HepG2 (cell line): ENCODE results near the gene PLSCR3. TPM values are rescaled to one million over a fixed set of nuclear protein-coding genes. Genes with fewer than 3 reads are reported as not detected.

ENCODE experiments used
- ATAC-seq: fragments of 200-7000 bp; cut with Tn5 transposase; 3 replicates; pipeline ENCODE4 v1.9.1; 2020; ENCODE audit warnings: mild to moderate bottlenecking, moderate library complexity
- BruUV-seq: library from RNA; stranded (reverse); fragments of 400-500 nt; replicated peaks from 2 replicates; lab custom pipeline; 2021; lab: Mats Ljungman, UMichigan
- CTCF ChIA-PET: fragments of 300-600 bp; formaldehyde crosslinking; extraction: SDS; loops from one replicate; lab custom pipeline; 2021; ENCODE audit warnings: low total read pairs, inconsistent platforms, low intra/inter-chr PET ratio; lab: Yijun Ruan, JAX
- POLR2A ChIA-PET: fragments of 350-600 bp; sonication (Branson Sonifier 250); formaldehyde crosslinking; loops from one replicate; lab custom pipeline; 2020; ENCODE audit warnings: antibody characterized with exemption, inconsistent platforms; lab: Yijun Ruan, JAX
- DNase-seq: peaks from one replicate; pipeline ENCODE4 v3.0.0-alpha.2; 2015; ENCODE audit warnings: low spot score
- FAIRE-seq: peaks from 3 replicates; lab custom pipeline; 2011; peaks lifted over from hg19 to GRCh38; lab: Jason Lieb, UNC
- H2AFZ ChIP-seq: one replicate; pipeline ENCODE4 v1.6.1; 2011; ENCODE audit warnings: low read length, inconsistent platforms
- H3K27ac ChIP-seq: fragments of 300-600 bp; 3 replicates; pipeline ENCODE4 v1.8.0; 2011; ENCODE audit warnings: mixed run types, mild to moderate bottlenecking, mixed read lengths, low read length, inconsistent platforms; ENCODE audit not compliant: insufficient read depth; ENCODE audit errors: extremely low read length
- H3K27me3 ChIP-seq, 2 experiments: fragments of 200-600 bp in 1 of 2; 2 replicates in 1 of 2; 3 replicates in 1 of 2; pipeline versions ENCODE4 v1.6.0 to v1.8.0; 2011; ENCODE audit warnings: low read length in 2 of 2, mild to moderate bottlenecking in 2 of 2, moderate library complexity in 2 of 2, inconsistent platforms in 1 of 2; ENCODE audit not compliant: insufficient read depth in 2 of 2, control insufficient read depth in 1 of 2
- H3K36me3 ChIP-seq, 2 experiments: fragments of 200-600 bp in 1 of 2; replicated peaks in 1 of 2; 2 replicates in 1 of 2; 3 replicates in 1 of 2; pipeline versions ENCODE4 v1.5.1 to v1.8.0; 2011; ENCODE audit warnings: low read length in 2 of 2, inconsistent platforms in 1 of 2; ENCODE audit not compliant: insufficient read depth in 2 of 2, control insufficient read depth in 1 of 2
- H3K4me1 ChIP-seq: 2 replicates; pipeline ENCODE4 v1.5.1; 2012; ENCODE audit warnings: low read length, inconsistent platforms; ENCODE audit not compliant: insufficient read depth
- H3K4me2 ChIP-seq: 2 replicates; pipeline ENCODE4 v1.6.0; 2011; ENCODE audit warnings: low read depth, low read length, inconsistent platforms
- H3K4me3 ChIP-seq, 3 experiments: fragments of 200-600 bp in 1 of 3; sonication (generic), shearing (Covaris generic) in 1 of 3; replicated peaks in 1 of 3; 2 replicates each; pipeline ENCODE4 v1.5.1; 2011 to 2016; ENCODE audit warnings: low read length in 3 of 3, inconsistent platforms in 2 of 3, low read depth in 2 of 3, mild to moderate bottlenecking in 2 of 3, control low read depth in 1 of 3, mixed read lengths in 1 of 3; ENCODE audit not compliant: insufficient read depth in 1 of 3
- H3K79me2 ChIP-seq: one replicate; pipeline ENCODE4 v1.6.1; 2011; ENCODE audit warnings: low read length, inconsistent platforms; ENCODE audit not compliant: insufficient read depth
- H3K9ac ChIP-seq: 2 replicates; pipeline ENCODE4 v1.6.0; 2011; ENCODE audit warnings: mild to moderate bottlenecking, low read depth, low read length, inconsistent platforms; ENCODE audit not compliant: insufficient read depth
- H3K9me3 ChIP-seq: 2 replicates; pipeline ENCODE4 v1.5.1; 2012; ENCODE audit warnings: mild to moderate bottlenecking, low read length
- H4K20me1 ChIP-seq: 2 replicates; pipeline ENCODE4 v1.6.0; 2011; ENCODE audit warnings: inconsistent platforms, mild to moderate bottlenecking, low read length, moderate library complexity; ENCODE audit not compliant: insufficient read depth
- ARNT ChIP-seq: fragments of 450-650 bp; IDR thresholded peaks from 2 replicates; pipeline ENCODE4 v1.6.1; 2017
- BCL6 ChIP-seq: IDR thresholded peaks from 2 replicates; pipeline ENCODE4 v1.6.1; 2016; ENCODE audit warnings: missing genetic modification reagents, missing compliant biosample characterization
- CBFB ChIP-seq: sonication (generic); formaldehyde crosslinking; IDR thresholded peaks from 2 replicates; pipeline ENCODE4 v1.4.0; 2020; ENCODE audit warnings: missing genetic modification reagents
- EED ChIP-seq: sonication (generic); formaldehyde crosslinking; IDR thresholded peaks from 2 replicates; pipeline ENCODE4 v1.5.0; 2020; ENCODE audit warnings: mild to moderate bottlenecking, missing genetic modification reagents
- FOXK1 ChIP-seq: sonication (generic); formaldehyde crosslinking; IDR thresholded peaks from 2 replicates; pipeline ENCODE4 v1.4.0; 2020; ENCODE audit warnings: low read depth, missing genetic modification reagents, borderline replicate concordance
- HOXA3 ChIP-seq: sonication (generic); formaldehyde crosslinking; IDR thresholded peaks from 2 replicates; pipeline ENCODE4 v1.5.0; 2020; ENCODE audit warnings: missing genetic modification reagents
- JUNB ChIP-seq: sonication (generic); formaldehyde crosslinking; IDR thresholded peaks from 2 replicates; pipeline ENCODE4 v1.8.0; 2022; ENCODE audit warnings: missing genetic modification reagents, mild to moderate bottlenecking, borderline replicate concordance
- NBN ChIP-seq: fragments of 450-650 bp; conservative IDR thresholded peaks from 2 replicates; pipeline ENCODE4 v1.6.1; 2017
- SALL1 ChIP-seq: sonication (generic); formaldehyde crosslinking; IDR thresholded peaks from 2 replicates; pipeline ENCODE4 v1.8.0; 2022; ENCODE audit warnings: mild to moderate bottlenecking, missing genetic modification reagents
- SMARCC2 ChIP-seq: fragments of 450-650 bp; IDR thresholded peaks from 2 replicates; pipeline ENCODE4 v1.6.1; 2017; ENCODE audit warnings: antibody characterized with exemption, mild to moderate bottlenecking
- SRSF1 ChIP-seq: fragments of 200-400 bp; formaldehyde crosslinking; optimal IDR thresholded peaks from 2 replicates; pipeline ENCODE3; 2017; ENCODE audit warnings: mild to moderate bottlenecking, low read depth, low read length, moderate library complexity
- UBTF ChIP-seq: sonication (generic); formaldehyde crosslinking; IDR thresholded peaks from 2 replicates; pipeline ENCODE4 v1.4.0; 2020; ENCODE audit warnings: mild to moderate bottlenecking, missing genetic modification reagents
- ZFP90 ChIP-seq: sonication (generic); formaldehyde crosslinking; IDR thresholded peaks from 2 replicates; pipeline ENCODE4 v1.8.0; 2022; ENCODE audit warnings: missing genetic modification reagents, mild to moderate bottlenecking, inconsistent platforms, borderline replicate concordance
- ZFYVE20 ChIP-seq: sonication (generic); formaldehyde crosslinking; IDR thresholded peaks from 2 replicates; pipeline ENCODE4 v1.8.0; 2023; ENCODE audit warnings: low read depth, mild to moderate bottlenecking, moderate library complexity, missing genetic modification reagents, borderline replicate concordance
- ZNF253 ChIP-seq: sonication (generic); formaldehyde crosslinking; IDR thresholded peaks from 2 replicates; pipeline ENCODE4 v1.8.0; 2022; ENCODE audit warnings: mild to moderate bottlenecking, missing genetic modification reagents, borderline replicate concordance
- ZNF3 ChIP-seq: IDR thresholded peaks from 2 replicates; pipeline ENCODE4 v1.7.0; 2017; ENCODE audit warnings: inconsistent platforms
- ZNF570 ChIP-seq: sonication (generic); formaldehyde crosslinking; IDR thresholded peaks from 2 replicates; pipeline ENCODE4 v1.4.0; 2020; ENCODE audit warnings: mild to moderate bottlenecking, missing genetic modification reagents, borderline replicate concordance
- ZNF703 ChIP-seq: sonication (generic); formaldehyde crosslinking; IDR thresholded peaks from 2 replicates; pipeline ENCODE4 v1.5.1; 2020; ENCODE audit warnings: missing genetic modification reagents, mild to moderate bottlenecking, moderate library complexity, borderline replicate concordance
- WGBS: methylation state at CpG from one replicate; pipeline ENCODE4 v1.1.6; 2017; ENCODE audit warnings: low lambda C conversion rate; 5-methylcytosine and 5-hydroxymethylcytosine counted together
- in situ Hi-C: cut with HindIII; loops from 2 replicates; pipeline ENCODE4 v1.10.0; 2017; ENCODE audit warnings: low pct_unique_long_range_greater_than_20kb; ENCODE audit not compliant: extremely low pct_ligation_motif_present
- intact Hi-C: fragments of 100-400 bp; cut with micrococcal nuclease; formaldehyde crosslinking; loops from one replicate; pipeline ENCODE4 v1.10.0; 2022; ENCODE audit not compliant: unreplicated experiment
- polyA plus RNA-seq, 8 experiments: library from polyadenylated mRNA; depleted of rRNA in 3 of 8; stranded (reverse) in 7 of 8; unstranded in 1 of 8; fragments of >200 nt; fragmentation: Illumina TruSeq in 4 of 8; extraction: Trizol in 4 of 8; gene quantifications; 2 replicates each; pipeline versions ENCODE4 v1.2.1 to v1.2.3, GENCODE V29; 2011 to 2016; ENCODE audit warnings: low read depth in 4 of 8, missing spikeins in 1 of 8, mixed read lengths in 1 of 8; ENCODE audit not compliant: insufficient read depth in 1 of 8
- total RNA-seq, 5 experiments: library from RNA; depleted of rRNA; stranded (reverse); fragments of >200 nt; fragmentation: Illumina TruSeq; extraction: Trizol; gene quantifications; 2 replicates each; pipeline ENCODE4 v1.2.3, GENCODE V29; 2016; ENCODE audit warnings: low read depth in 1 of 5

The PLSCR3 gene
- total and polyA plus RNA-seq, 2 of the 13 experiments (the other 11 are each of a cell fraction or from before 2014, with no cell fraction given) = 5.6 to 6.2 TPM

GRCh38 chr17:7423679-7424078 lies 29.4 kb upstream of the PLSCR3 start:
- peaks cover 21% of the 10 kb centered on the region for H3K4me1 ChIP-seq
- H3K79me2 ChIP-seq = no peaks in the 10 kb centered on the region
- intact Hi-C loops = no loop called here
- TF ChIP-seq ZNF703 (CRISPR knock-in tag) = no peak
- no peak for TF ChIP-seq ZNF253 (CRISPR knock-in tag)
- no peak for TF ChIP-seq FOXK1 (CRISPR knock-in tag)
- no peak for TF ChIP-seq EED (CRISPR knock-in tag)
- TF ChIP-seq ZFP90 (CRISPR knock-in tag) = no peak
- TF ChIP-seq BCL6 (CRISPR knock-in tag) = no peak
- no peak for TF ChIP-seq UBTF (CRISPR knock-in tag)
- no peak for TF ChIP-seq ZNF3 (CRISPR knock-in tag)
- no peak for TF ChIP-seq NBN
- no peak for TF ChIP-seq SRSF1
- TF ChIP-seq JUNB (CRISPR knock-in tag) = no peak
- TF ChIP-seq SALL1 (CRISPR knock-in tag) = no peak
- no peak for TF ChIP-seq SMARCC2
- TF ChIP-seq ZNF570 (CRISPR knock-in tag) = no peak
- no peak for TF ChIP-seq ARNT
- no peak for TF ChIP-seq CBFB (CRISPR knock-in tag)
- no peak for TF ChIP-seq ZFYVE20
- no peak for TF ChIP-seq HOXA3 (CRISPR knock-in tag)
- no peak overlapping the region for H3K4me3 ChIP-seq
- in situ Hi-C loops = no loop called here
- 15% methylated on average over 4 of the region's 4 CpGs for WGBS
- H3K27me3 ChIP-seq = peaks cover 2 to 9% of the 10 kb centered on the region in 2 experiments; a peak in 3 of 5 replicates
- H2AFZ ChIP-seq = no peak overlapping the region
- no TSS peak for BruUV-seq
- FAIRE-seq (no peak), DNase-seq (no peak), ATAC-seq (no peak)
- H4K20me1 ChIP-seq = no peaks in the 10 kb centered on the region
- no peak overlapping the region for H3K4me2 ChIP-seq
- H3K9ac ChIP-seq = no peak overlapping the region
- H3K36me3 ChIP-seq = no peaks in the 10 kb centered on the region
- CTCF ChIA-PET = no interaction called here
- H3K27ac ChIP-seq = no peak overlapping the region
- no peaks in the 10 kb centered on the region for H3K9me3 ChIP-seq
- POLR2A ChIA-PET = interaction anchor here (0.6 to 0.9 kb wide), 2 partner anchors 43 to 111 kb away, joined by 3 read pairs; no protein-coding TSS in a partner anchor
